Mononuclear cell (primary cell): ENCODE results near the gene NKAIN2. TPM values are rescaled to one million over a fixed set of nuclear protein-coding genes. Genes with fewer than 3 reads are reported as not detected.
"Not testable (repeated sequence)": the region's sequence is repeated elsewhere in the genome, so short reads cannot be mapped to it uniquely, and the experiment has no call there.

Source experiments
- H3K27me3 ChIP-seq: 2 replicates; pipeline ENCODE4 v1.6.0; 2011; ENCODE audit warnings: low read length, control low read depth; ENCODE audit not compliant: insufficient read depth
- H3K4me1 ChIP-seq: 2 replicates; pipeline ENCODE4 v1.5.1; 2011; ENCODE audit warnings: mild to moderate bottlenecking, low read length, control low read depth; ENCODE audit not compliant: insufficient read depth
- H3K4me3 ChIP-seq: 2 replicates; pipeline ENCODE4 v1.5.1; 2011; ENCODE audit warnings: mild to moderate bottlenecking, low read length, moderate library complexity
- H3K9me3 ChIP-seq: 2 replicates; pipeline ENCODE4 v1.5.1; 2011; ENCODE audit warnings: low read depth, mild to moderate bottlenecking, control low read depth, low read length
- total RNA-seq: library from RNA; depleted of rRNA; stranded (reverse); fragments of >200 nt; gene quantifications from one replicate; pipeline ENCODE4 v1.2.3, GENCODE V29; 2012

Gene NKAIN2
- total RNA-seq, 1 donor: not detected

DNA sequence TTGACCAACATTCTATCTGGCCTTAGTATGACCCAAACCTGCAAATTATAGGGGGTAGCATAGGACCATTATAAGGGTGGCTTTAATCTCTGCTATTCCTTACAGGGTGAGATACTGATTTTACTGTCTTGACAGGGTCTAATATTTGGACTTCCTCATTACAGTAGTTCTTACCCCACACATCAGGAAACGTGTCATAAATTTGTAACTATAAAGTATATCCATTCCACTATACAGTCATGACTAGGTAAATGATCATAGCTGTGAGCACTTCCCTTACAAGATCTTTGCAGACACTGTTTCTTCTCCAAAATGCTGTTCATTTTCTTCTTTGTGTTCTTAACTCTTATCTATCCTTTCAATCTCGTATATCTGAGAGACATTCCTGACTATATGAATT is 639.9 kb downstream of the NKAIN2 start:
- Histone ChIP-seq H3K27me3 (no peaks in the 10 kb centered on the region), H3K4me1 (no peaks in the 10 kb centered on the region), H3K4me3 (no peak overlapping the region), H3K9me3 (no peaks in the 10 kb centered on the region)

GRCh38 chr6:124445581-124445980 is 641.9 kb downstream of the NKAIN2 start:
- no peak overlapping the region for H3K4me3 ChIP-seq
- no peaks in the 10 kb centered on the region for H3K9me3 ChIP-seq
- H3K27me3 ChIP-seq: no peaks in the 10 kb centered on the region
- H3K4me1 ChIP-seq: no peaks in the 10 kb centered on the region

DNA sequence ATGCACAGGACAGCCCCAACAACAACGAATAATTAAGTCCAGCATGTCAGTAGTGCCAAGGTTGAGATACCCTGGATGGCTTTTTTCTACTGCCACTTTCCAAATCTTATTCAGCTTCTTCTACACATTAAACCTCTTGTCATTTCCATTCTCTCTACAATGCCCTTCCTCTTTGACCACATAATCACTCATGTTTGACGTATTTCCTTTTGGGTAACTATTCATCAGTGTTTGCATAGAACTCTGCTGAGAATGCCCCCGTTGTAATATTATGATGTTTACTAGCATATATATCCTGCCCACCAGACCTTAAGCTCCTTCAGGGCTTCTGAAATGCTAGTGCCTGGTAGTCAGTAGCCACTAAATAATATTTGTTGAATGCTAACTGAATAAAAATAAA is 643.3 kb downstream of the NKAIN2 start:
- no peaks in the 10 kb centered on the region for H3K27me3 ChIP-seq
- no peaks in the 10 kb centered on the region for H3K9me3 ChIP-seq
- no peaks in the 10 kb centered on the region for H3K4me1 ChIP-seq
- H3K4me3 ChIP-seq: no peak overlapping the region

GRCh38 chr6:124459268-124459667 is 655.6 kb downstream of the NKAIN2 start:
- Histone ChIP-seq H3K9me3 (no peaks in the 10 kb centered on the region), H3K4me1 (no peaks in the 10 kb centered on the region), H3K27me3 (no peaks in the 10 kb centered on the region), H3K4me3 (no peak overlapping the region)

- H3K4me3 ChIP-seq: no peak overlapping the region
- no peaks in the 10 kb centered on the region for H3K9me3 ChIP-seq
- no peaks in the 10 kb centered on the region for H3K4me1 ChIP-seq
- H3K27me3 ChIP-seq: no peaks in the 10 kb centered on the region
These were observed 659.1 kb downstream of the NKAIN2 start for GRCh38 chr6:124462750-124463149.

DNA sequence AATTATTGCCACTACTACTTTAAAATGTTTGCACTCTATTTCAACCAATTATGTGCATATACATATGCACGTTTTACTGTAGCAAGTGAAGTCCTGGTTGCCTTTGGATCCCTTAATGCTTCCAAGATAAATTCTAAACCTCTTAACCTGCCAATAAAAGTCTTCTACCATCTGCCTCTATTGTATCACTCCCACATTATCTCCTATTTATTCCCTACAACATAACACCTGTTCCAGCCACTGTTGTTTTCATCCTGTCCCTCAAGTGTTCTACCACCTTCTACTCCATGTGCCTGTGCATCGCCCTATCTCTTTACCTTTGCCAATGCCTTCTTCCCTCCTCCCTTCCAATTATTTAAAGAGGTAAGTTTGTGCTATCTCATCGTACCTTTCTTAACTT is 659.6 kb downstream of the NKAIN2 start:
- H3K27me3 ChIP-seq: no peaks in the 10 kb centered on the region
- no peaks in the 10 kb centered on the region for H3K4me1 ChIP-seq
- no peaks in the 10 kb centered on the region for H3K9me3 ChIP-seq
- no peak overlapping the region for H3K4me3 ChIP-seq

GRCh38 chr6:124464600-124464999 is 660.9 kb downstream of the NKAIN2 start:
- H3K9me3 ChIP-seq, H3K27me3 ChIP-seq, H3K4me1 ChIP-seq, H3K4me3 ChIP-seq: not testable (repeated sequence)

GRCh38 chr6:124466949-124467348 is 663.3 kb downstream of the NKAIN2 start:
- no peaks in the 10 kb centered on the region for H3K4me1 ChIP-seq
- H3K9me3 ChIP-seq: no peaks in the 10 kb centered on the region
- no peaks in the 10 kb centered on the region for H3K27me3 ChIP-seq
- H3K4me3 ChIP-seq: no peak overlapping the region

GRCh38 chr6:124467366-124467765 is 663.7 kb downstream of the NKAIN2 start:
- no peaks in the 10 kb centered on the region for H3K9me3 ChIP-seq
- H3K27me3 ChIP-seq: no peaks in the 10 kb centered on the region
- no peaks in the 10 kb centered on the region for H3K4me1 ChIP-seq
- no peak overlapping the region for H3K4me3 ChIP-seq

DNA sequence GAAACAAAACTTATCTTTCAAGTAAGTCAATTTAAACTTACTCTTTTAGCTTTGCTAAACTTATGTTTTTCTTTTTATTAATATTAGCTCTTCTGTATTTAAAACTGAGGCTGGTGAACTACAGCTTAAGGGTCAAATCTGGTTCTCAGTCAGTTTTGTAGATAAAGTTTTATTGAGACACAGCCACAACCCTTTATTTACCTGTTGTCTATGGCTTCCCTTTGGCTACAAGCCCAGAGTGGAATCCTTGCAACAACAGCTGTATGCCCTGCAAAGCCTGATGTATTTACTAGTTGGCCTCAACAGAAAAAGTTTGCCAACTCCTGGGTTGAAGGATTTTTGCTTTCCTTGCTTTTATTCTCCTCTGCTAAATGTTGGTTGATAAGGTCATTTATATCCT is 667.1 kb downstream of the NKAIN2 start:
- no peaks in the 10 kb centered on the region for H3K27me3 ChIP-seq
- H3K9me3 ChIP-seq: no peaks in the 10 kb centered on the region
- H3K4me1 ChIP-seq: no peaks in the 10 kb centered on the region
- no peak overlapping the region for H3K4me3 ChIP-seq

- H3K4me3 ChIP-seq: no peak overlapping the region
- H3K9me3 ChIP-seq: no peaks in the 10 kb centered on the region
- no peaks in the 10 kb centered on the region for H3K27me3 ChIP-seq
- H3K4me1 ChIP-seq: no peaks in the 10 kb centered on the region
These were observed 671.5 kb downstream of the NKAIN2 start for GRCh38 chr6:124475176-124475575.

DNA sequence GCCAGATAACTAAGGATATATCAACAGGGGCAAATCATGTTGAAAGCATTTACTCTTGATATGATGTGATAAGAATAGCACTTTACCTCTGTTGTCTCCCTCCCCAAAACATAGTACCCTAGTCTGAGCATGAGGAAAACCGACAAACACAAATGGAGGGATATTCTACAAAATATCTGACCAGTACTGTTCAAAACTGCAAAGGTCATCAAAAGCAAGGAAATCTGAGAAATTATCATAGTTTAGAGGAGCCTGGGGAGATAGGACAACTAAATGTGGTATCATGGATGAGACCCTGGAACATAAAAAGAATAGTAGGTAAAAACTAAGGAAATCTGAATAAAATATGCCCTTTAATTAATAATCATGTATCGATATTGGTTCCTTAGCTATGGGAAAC is 675.2 kb downstream of the NKAIN2 start:
- Histone ChIP-seq H3K4me1 (no peaks in the 10 kb centered on the region), H3K9me3 (no peaks in the 10 kb centered on the region), H3K4me3 (no peak overlapping the region)

DNA sequence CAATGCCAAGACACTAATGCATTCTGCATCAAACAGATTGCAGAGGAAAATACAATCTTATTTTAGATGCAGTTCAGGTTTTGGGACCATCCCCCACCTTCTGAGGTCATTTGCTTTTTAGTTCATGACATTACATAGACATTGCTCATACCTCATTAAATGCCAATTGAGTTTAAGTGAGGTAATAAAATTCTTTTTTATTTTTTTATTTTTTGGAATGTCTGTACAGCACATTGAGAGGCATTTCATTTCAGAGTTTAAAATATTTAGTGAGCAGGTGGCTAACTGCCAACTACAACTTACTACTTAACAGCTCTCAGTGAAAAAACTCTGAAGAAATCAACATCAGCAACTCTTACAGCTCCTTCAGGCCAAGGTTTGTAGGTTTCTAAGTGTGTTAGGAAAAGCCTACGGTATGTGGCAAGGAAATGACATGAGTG is 676.3 kb downstream of the NKAIN2 start:
- Histone ChIP-seq H3K27me3 (no peaks in the 10 kb centered on the region), H3K9me3 (no peaks in the 10 kb centered on the region), H3K4me3 (no peak overlapping the region), H3K4me1 (no peaks in the 10 kb centered on the region)

More for the DNA sequence above, 675.2 kb downstream of the NKAIN2 start:
- no peaks in the 10 kb centered on the region for H3K27me3 ChIP-seq

GRCh38 chr6:124482071-124482491 is 678.4 kb downstream of the NKAIN2 start:
- Histone ChIP-seq H3K9me3 (no peaks in the 10 kb centered on the region), H3K4me3 (no peak overlapping the region), H3K27me3 (no peaks in the 10 kb centered on the region), H3K4me1 (no peaks in the 10 kb centered on the region)

GRCh38 chr6:124487623-124488431 is 684.2 kb downstream of the NKAIN2 start:
- Histone ChIP-seq H3K4me1 (no peaks in the 10 kb centered on the region), H3K4me3 (no peak overlapping the region), H3K9me3 (no peaks in the 10 kb centered on the region), H3K27me3 (no peaks in the 10 kb centered on the region)

DNA sequence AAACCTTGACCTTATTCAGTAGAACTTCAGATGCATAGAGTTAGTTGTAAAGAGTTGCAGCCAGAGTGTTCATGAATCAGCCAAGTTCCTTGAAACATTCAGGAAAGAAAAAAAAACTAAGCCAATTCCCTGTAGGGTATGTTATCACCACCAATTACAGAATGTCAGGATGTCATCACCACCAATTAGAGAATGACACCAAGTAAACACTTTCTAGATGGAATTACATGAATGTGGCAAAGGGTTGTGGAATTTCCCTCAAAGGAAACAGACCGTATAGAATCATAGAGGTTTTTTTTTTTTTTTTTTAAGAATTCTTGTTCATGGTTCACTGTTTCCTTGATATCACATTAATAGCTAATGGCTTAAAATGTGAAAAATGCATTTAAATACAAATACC is 686.5 kb downstream of the NKAIN2 start:
- Histone ChIP-seq H3K9me3 (no peaks in the 10 kb centered on the region), H3K4me3 (no peak overlapping the region), H3K27me3 (no peaks in the 10 kb centered on the region)

More for the DNA sequence above, 686.5 kb downstream of the NKAIN2 start:
- no peaks in the 10 kb centered on the region for H3K4me1 ChIP-seq
